GM23338 (cell line): ENCODE data around the gene NR3C1. TPM values are rescaled to one million over a fixed set of nuclear protein-coding genes. Genes with fewer than 3 reads are reported as not detected.

Source experiments
- ATAC-seq: fragments of 200-7000 bp; cut with Tn5 transposase; 3 replicates; pipeline ENCODE4 v1.9.1; 2020
- DNase-seq: peaks from one replicate; pipeline ENCODE4 v3.0.0-alpha.2; 2015; ENCODE audit warnings: low spot score
- H2AFZ ChIP-seq: fragments of 200-600 bp; sonication (generic); 2 replicates; pipeline ENCODE4 v1.8.0; 2016; ENCODE audit warnings: antibody characterized with exemption, mild to moderate bottlenecking, moderate library complexity
- H3F3A ChIP-seq: fragments of 200-600 bp; sonication (generic); replicated peaks from 2 replicates; pipeline ENCODE4 v1.8.0; 2017; ENCODE audit warnings: antibody characterized with exemption, mixed run types, low read depth
- H3K27ac ChIP-seq: fragments of 200-600 bp; sonication (generic); 2 replicates; pipeline ENCODE4 v1.6.1; 2016; ENCODE audit warnings: low read depth
- H3K27me3 ChIP-seq: fragments of 200-600 bp; sonication (generic); 2 replicates; pipeline ENCODE4 v1.8.0; 2016; ENCODE audit warnings: mild to moderate bottlenecking, mixed run types, moderate library complexity; ENCODE audit not compliant: insufficient read depth
- H3K36me3 ChIP-seq: fragments of 200-600 bp; sonication (generic); 2 replicates; pipeline ENCODE4 v1.8.0; 2016; ENCODE audit warnings: mild to moderate bottlenecking; ENCODE audit not compliant: insufficient read depth
- H3K4me1 ChIP-seq: fragments of 200-600 bp; sonication (generic); 2 replicates; pipeline ENCODE4 v1.8.0; 2016; ENCODE audit warnings: mild to moderate bottlenecking, moderate library complexity; ENCODE audit not compliant: insufficient read depth
- H3K4me2 ChIP-seq: fragments of 200-600 bp; sonication (generic); 2 replicates; pipeline ENCODE4 v1.7.1; 2017; ENCODE audit warnings: mixed run types
- H3K4me3 ChIP-seq: fragments of 200-600 bp; sonication (generic); 2 replicates; pipeline ENCODE4 v1.6.1; 2016; ENCODE audit warnings: mixed run types
- H3K79me2 ChIP-seq: fragments of 200-600 bp; sonication (generic); replicated peaks from 2 replicates; pipeline ENCODE4 v1.8.0; 2017; ENCODE audit warnings: mild to moderate bottlenecking; ENCODE audit not compliant: insufficient read depth
- H3K9me2 ChIP-seq: fragments of 200-600 bp; sonication (generic); 2 replicates; pipeline ENCODE4 v1.8.0; 2017; ENCODE audit not compliant: insufficient read depth
- H4K20me1 ChIP-seq: fragments of 200-600 bp; sonication (generic); replicated peaks from 2 replicates; pipeline ENCODE4 v1.8.0; 2017; ENCODE audit warnings: mild to moderate bottlenecking; ENCODE audit not compliant: insufficient read depth
- H3K27ac Mint-ChIP-seq: 2 replicates; pipeline ENCODE4 v1.8.0; 2020; ENCODE audit warnings: inconsistent platforms, mild to moderate bottlenecking, moderate library complexity, mixed read lengths
- H3K27me3 Mint-ChIP-seq: 3 replicates; pipeline ENCODE4 v1.8.0; 2022; ENCODE audit warnings: low read depth, mild to moderate bottlenecking, moderate library complexity, mixed read lengths, inconsistent platforms; ENCODE audit not compliant: insufficient read depth, poor library complexity
- H3K36me3 Mint-ChIP-seq: 3 replicates; pipeline ENCODE4 v1.8.0; 2021; ENCODE audit warnings: low read depth, mild to moderate bottlenecking, inconsistent platforms, moderate library complexity, mixed read lengths
- H3K4me1 Mint-ChIP-seq: 3 replicates; pipeline ENCODE4 v1.8.0; 2020; ENCODE audit warnings: mild to moderate bottlenecking, inconsistent platforms, mixed read lengths
- H3K4me3 Mint-ChIP-seq: 3 replicates; pipeline ENCODE4 v1.8.0; 2021; ENCODE audit warnings: moderate library complexity, mild to moderate bottlenecking, inconsistent platforms, mixed read lengths
- H3K9me3 Mint-ChIP-seq: 3 replicates; pipeline ENCODE4 v1.8.0; 2020; ENCODE audit warnings: moderate library complexity, mild to moderate bottlenecking, inconsistent platforms, mixed read lengths
- CREB1 ChIP-seq: fragments of 250-450 bp; sonication (Bioruptor Pico); IDR thresholded peaks from 2 replicates; pipeline ENCODE4 v1.5.0; 2020; ENCODE audit warnings: low read depth, mild to moderate bottlenecking, moderate library complexity
- CTCF ChIP-seq, 2 experiments: fragments of 200-600 bp in 1 of 2; sonication (generic) in 1 of 2; conservative IDR thresholded peaks; 2 replicates each; pipeline versions ENCODE4 v1.5.1 to v1.6.1; 2016 to 2017; ENCODE audit warnings: antibody characterized with exemption in 2 of 2, low read depth in 2 of 2, mild to moderate bottlenecking in 2 of 2, moderate library complexity in 1 of 2
- EZH2 ChIP-seq: fragments of 200-600 bp; sonication (generic); IDR thresholded peaks from one replicate; pipeline ENCODE4 v1.8.0; 2017; ENCODE audit warnings: antibody characterized with exemption, mild to moderate bottlenecking, low read depth; ENCODE audit not compliant: unreplicated experiment
- EZH2phosphoT487 ChIP-seq: fragments of 200-600 bp; sonication (generic); IDR thresholded peaks from one replicate; pipeline ENCODE4 v1.8.1; 2018; ENCODE audit warnings: antibody characterized with exemption; ENCODE audit not compliant: unreplicated experiment
- JUNB ChIP-seq: IDR thresholded peaks from one replicate; pipeline ENCODE4 v1.6.1; 2016; ENCODE audit warnings: antibody characterized with exemption; ENCODE audit not compliant: unreplicated experiment
- NANOG ChIP-seq: IDR thresholded peaks from 2 replicates; pipeline ENCODE4 v1.6.1; 2016; ENCODE audit warnings: antibody characterized with exemption, borderline replicate concordance
- POLR2AphosphoS5 ChIP-seq: IDR thresholded peaks from 2 replicates; pipeline ENCODE4 v1.6.1; 2016; ENCODE audit warnings: antibody characterized with exemption, low read depth
- REST ChIP-seq: IDR thresholded peaks from one replicate; pipeline ENCODE4 v1.6.1; 2018; ENCODE audit warnings: antibody characterized with exemption; ENCODE audit not compliant: unreplicated experiment
- STAT1 ChIP-seq: IDR thresholded peaks from one replicate; pipeline ENCODE4 v1.6.1; 2016; ENCODE audit warnings: antibody characterized with exemption; ENCODE audit not compliant: unreplicated experiment
- ZNF114 ChIP-seq: fragments of 250-450 bp; sonication (Bioruptor Pico); IDR thresholded peaks from 2 replicates; pipeline ENCODE4 v1.5.0; 2020; ENCODE audit warnings: mild to moderate bottlenecking, moderate library complexity
- ZNF331 ChIP-seq: fragments of 250-450 bp; sonication (Bioruptor Pico); IDR thresholded peaks from 2 replicates; pipeline ENCODE4 v1.5.0; 2020; ENCODE audit warnings: low read depth, mild to moderate bottlenecking, moderate library complexity
- ZNF462 ChIP-seq: fragments of 250-450 bp; sonication (Bioruptor Pico); IDR thresholded peaks from 2 replicates; pipeline ENCODE4 v1.5.0; 2020; ENCODE audit warnings: mild to moderate bottlenecking, moderate library complexity
- polyA plus RNA-seq: library from polyadenylated mRNA; unstranded; fragments of >200 nt; fragmentation: Nextera tagmentation; extraction: Ambion mirVana; gene quantifications from 2 replicates; pipeline ENCODE4 v1.2.1, GENCODE V29; 2016
- total RNA-seq: library from RNA; depleted of rRNA; stranded (reverse); fragments of >200 nt; shearing (Covaris generic); gene quantifications from 2 replicates; pipeline ENCODE4 v1.2.3, GENCODE V29; 2014
- TF ChIP-seq, protein P1 (sequence below): IDR thresholded peaks from 2 replicates; pipeline ENCODE4 v1.6.1; 2016; ENCODE audit warnings: antibody characterized with exemption

The NR3C1 gene
- total and polyA plus RNA-seq, 2 experiments from 2014 or later, result 1.2 to 4.6 TPM

GRCh38 chr5:143302341-143303045 lies 101.0 kb downstream of the NR3C1 start:
- Mint-ChIP-seq H3K36me3 (peaks cover 7% of the 10 kb centered on the region; the same call in 1 of the 3 replicates), H3K4me1 (peaks cover 7% of the 10 kb centered on the region; the same call in 2 of the 3 replicates), H3K27ac (no peak overlapping the region), H3K4me3 (no peak overlapping the region), H3K27me3 (no peaks in the 10 kb centered on the region), H3K9me3 (no peaks in the 10 kb centered on the region)
- Histone ChIP-seq H3F3A (no peaks in the 10 kb centered on the region), H3K36me3 (no peaks in the 10 kb centered on the region), H3K4me2 (no peak overlapping the region), H4K20me1 (no peaks in the 10 kb centered on the region), H2AFZ (no peak overlapping the region), H3K9me2 (no peaks in the 10 kb centered on the region), H3K4me1 (no peaks in the 10 kb centered on the region), H3K27ac (no peak overlapping the region), H3K79me2 (no peaks in the 10 kb centered on the region), H3K27me3 (no peaks in the 10 kb centered on the region), H3K4me3 (no peak overlapping the region)
- no peak for ATAC-seq
- no peak for DNase-seq
- TF ChIP-seq ZNF462 (CRISPR knock-in tag) (no peak), ZNF114 (no peak), EZH2phosphoT487 (no peak), CTCF (conservative IDR thresholded peaks at IDR 0.05; ENCODE audit: low read depth in 2 of 2) (no peak), REST (no peak), JUNB (no peak), ZNF331 (CRISPR knock-in tag) (no peak), EZH2 (no peak), POLR2AphosphoS5 (no peak), STAT1 (no peak), NANOG (no peak), CREB1 (CRISPR knock-in tag) (no peak)
- TF ChIP-seq, protein P1, sequence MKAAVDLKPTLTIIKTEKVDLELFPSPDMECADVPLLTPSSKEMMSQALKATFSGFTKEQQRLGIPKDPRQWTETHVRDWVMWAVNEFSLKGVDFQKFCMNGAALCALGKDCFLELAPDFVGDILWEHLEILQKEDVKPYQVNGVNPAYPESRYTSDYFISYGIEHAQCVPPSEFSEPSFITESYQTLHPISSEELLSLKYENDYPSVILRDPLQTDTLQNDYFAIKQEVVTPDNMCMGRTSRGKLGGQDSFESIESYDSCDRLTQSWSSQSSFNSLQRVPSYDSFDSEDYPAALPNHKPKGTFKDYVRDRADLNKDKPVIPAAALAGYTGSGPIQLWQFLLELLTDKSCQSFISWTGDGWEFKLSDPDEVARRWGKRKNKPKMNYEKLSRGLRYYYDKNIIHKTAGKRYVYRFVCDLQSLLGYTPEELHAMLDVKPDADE, result no peak
